ENCODE results near the gene UNC5A.

The UNC5A gene

GRCh38 chr5:176929654-176930053 lies 119.3 kb downstream of the UNC5A start:
- H3K4me3 ChIP-seq (ENCODE audit: low read depth, low read length): no peak overlapping the region
- no peak for DNase-seq (ENCODE audit: low read depth)
- no peak for TF ChIP-seq CTCF (IDR thresholded peaks at IDR 0.05; ENCODE audit: low read depth, low read length, missing control alignments)
